ENCODE measurements around the gene BCAS3.
"Not testable (repeated sequence)": the region's sequence is repeated elsewhere in the genome, so short reads cannot be mapped to it uniquely, and the experiment has no call there.

The BCAS3 gene

GRCh38 chr17:61440697-61441096 is 763.0 kb downstream of the BCAS3 start:
- CTCF ChIA-PET: no interaction called here
- POLR2A ChIA-PET: no interaction called here
- DNase-seq (ENCODE audit: extremely low spot score): no peak
- no peak for TF ChIP-seq SP1 (IDR thresholded peaks at IDR 0.05)
- no peak for TF ChIP-seq L3MBTL2 (conservative IDR thresholded peaks at IDR 0.05)
- TF ChIP-seq LEF1 (IDR thresholded peaks at IDR 0.05; ENCODE audit: borderline replicate concordance): no peak
- no peak for TF ChIP-seq ARNT (IDR thresholded peaks at IDR 0.05)
- no peak for TF ChIP-seq FOXA1 (IDR thresholded peaks at IDR 0.05)
- TF ChIP-seq FOXM1 (IDR thresholded peaks at IDR 0.05; ENCODE audit: borderline replicate concordance): no peak
- TF ChIP-seq ELF4 (IDR thresholded peaks at IDR 0.05): no peak
- TF ChIP-seq ZNF384 (IDR thresholded peaks at IDR 0.05): no peak
- no peak for TF ChIP-seq BHLHE40 (IDR thresholded peaks at IDR 0.05; ENCODE audit: borderline replicate concordance)
- TF ChIP-seq HDGF (IDR thresholded peaks at IDR 0.05; ENCODE audit: borderline replicate concordance): no peak
- no peak for TF ChIP-seq TARDBP (IDR thresholded peaks at IDR 0.05)
- TF ChIP-seq SUZ12 (IDR thresholded peaks at IDR 0.05): no peak
- no peak for TF ChIP-seq NFRKB (IDR thresholded peaks at IDR 0.05)
- TF ChIP-seq FOXK2 (IDR thresholded peaks at IDR 0.05): no peak
- no peak for TF ChIP-seq PKNOX1 (IDR thresholded peaks at IDR 0.05)
- no peak for TF ChIP-seq CTBP1 (IDR thresholded peaks at IDR 0.05; ENCODE audit: borderline replicate concordance)

- CTCF ChIA-PET; POLR2A ChIA-PET; DNase-seq (ENCODE audit: extremely low spot score): not testable (repeated sequence)
These were observed 763.9 kb downstream of the BCAS3 start for GRCh38 chr17:61441507-61441906.

- ChIA-PET CTCF (no interaction called here), POLR2A (no interaction called here)
- DNase-seq (ENCODE audit: extremely low spot score): no peak
- TF ChIP-seq LEF1 (IDR thresholded peaks at IDR 0.05; ENCODE audit: borderline replicate concordance): no peak
- TF ChIP-seq TARDBP (IDR thresholded peaks at IDR 0.05): no peak
- no peak for TF ChIP-seq NFRKB (IDR thresholded peaks at IDR 0.05)
- TF ChIP-seq ZNF384 (IDR thresholded peaks at IDR 0.05): no peak
- TF ChIP-seq HDGF (IDR thresholded peaks at IDR 0.05; ENCODE audit: borderline replicate concordance): no peak
These were observed 764.6 kb downstream of the BCAS3 start for GRCh38 chr17:61442136-61442775.
